Activated B cell treated with CpG ODN at 0.5 μM for 24 hours (primary cell): ENCODE data around the gene TRAPPC10. TPM values are rescaled to one million over a fixed set of nuclear protein-coding genes. Genes with fewer than 3 reads are reported as not detected.
A peak's percentile ranks its signal among the peaks of the same experiment; 100 is the strongest.

ENCODE experiments used
- ATAC-seq: fragments of 200-7000 bp; cut with Tn5 transposase; one replicate; pipeline ENCODE4 v1.10.0; 2021; ENCODE audit warnings: low read depth, mild to moderate bottlenecking, moderate library complexity
- CTCF ChIA-PET: fragments of 350-600 bp; sonication (Branson Sonifier 250); formaldehyde crosslinking; loops from one replicate; lab custom pipeline; 2021; ENCODE audit warnings: antibody characterized with exemption; lab: Charles Lee
- POLR2A ChIA-PET: fragments of 350-600 bp; sonication (Branson Sonifier 250); formaldehyde crosslinking; loops from one replicate; lab custom pipeline; 2021; ENCODE audit warnings: antibody characterized with exemption; lab: Charles Lee
- DNase-seq: peaks from one replicate; pipeline ENCODE4 v3.0.0; 2022
- H3K27ac Mint-ChIP-seq: one replicate; pipeline ENCODE4 v1.8.0; 2020; ENCODE audit warnings: mixed read lengths
- H3K27me3 Mint-ChIP-seq: one replicate; pipeline ENCODE4 v1.8.0; 2021; ENCODE audit warnings: mixed read lengths
- H3K36me3 Mint-ChIP-seq: one replicate; pipeline ENCODE4 v1.8.0; 2021; ENCODE audit warnings: low read depth, mixed read lengths
- H3K4me1 Mint-ChIP-seq: one replicate; pipeline ENCODE4 v1.8.0; 2021; ENCODE audit warnings: mixed read lengths
- H3K4me3 Mint-ChIP-seq: one replicate; pipeline ENCODE4 v1.8.0; 2020; ENCODE audit warnings: mild to moderate bottlenecking, mixed read lengths
- H3K9me3 Mint-ChIP-seq: one replicate; pipeline ENCODE4 v1.8.0; 2020; ENCODE audit warnings: mixed read lengths
- CTCF ChIP-seq: fragments of 200-600 bp; IDR thresholded peaks from one replicate; pipeline ENCODE4 v1.8.0; 2022; ENCODE audit warnings: antibody characterized with exemption, mild to moderate bottlenecking
- intact Hi-C: fragments of 100-400 bp; cut with micrococcal nuclease; formaldehyde crosslinking; loops from one replicate; pipeline ENCODE4 v1.15.1; 2024
- total RNA-seq: library from RNA; stranded (reverse); gene quantifications from 2 replicates; pipeline ENCODE4 v1.2.3, GENCODE V29; 2022

Gene TRAPPC10
- total RNA-seq, 1 donor from 2014 or later = 96.0 TPM

GRCh38 chr21:44082648-44083440, 70.7 kb downstream of the TRAPPC10 start:
- Mint-ChIP-seq H3K4me1 (peaks cover 27% of the 10 kb centered on the region), H3K9me3 (no peaks in the 10 kb centered on the region), H3K4me3 (no peak overlapping the region), H3K27ac (no peak overlapping the region), H3K36me3 (peaks cover 95% of the 10 kb centered on the region), H3K27me3 (no peaks in the 10 kb centered on the region)
- no peak for DNase-seq
- CTCF ChIA-PET = no interaction called here
- no peak for TF ChIP-seq CTCF
- ATAC-seq = no peak
- POLR2A ChIA-PET = no interaction called here
- intact Hi-C loops = no loop called here

- peaks cover 96% of the 10 kb centered on the region for H3K36me3 Mint-ChIP-seq
- H3K4me1 Mint-ChIP-seq = peaks cover 36% of the 10 kb centered on the region
- no peaks in the 10 kb centered on the region for H3K27me3 Mint-ChIP-seq
- CTCF ChIA-PET = interaction anchor here (0.6 kb wide), 1 partner anchor 10 kb away, joined by 3 read pairs; no protein-coding TSS in a partner anchor
- peak overlapping the region; percentile 65 for H3K27ac Mint-ChIP-seq
- DNase-seq (no peak), ATAC-seq (peak; percentile 31)
- H3K9me3 Mint-ChIP-seq = no peaks in the 10 kb centered on the region
- no peak overlapping the region for H3K4me3 Mint-ChIP-seq
- POLR2A ChIA-PET = no interaction called here
- TF ChIP-seq CTCF = no peak
- intact Hi-C loops = no loop called here
Observed at GRCh38 chr21:44083631-44084291, 71.7 kb downstream of the TRAPPC10 start.

- ChIA-PET POLR2A (no interaction called here), CTCF (interaction anchor here (0.6 kb wide), 1 partner anchor 9 kb away, joined by 3 read pairs; no protein-coding TSS in a partner anchor)
- no peaks in the 10 kb centered on the region for H3K27me3 Mint-ChIP-seq
- H3K36me3 Mint-ChIP-seq = peaks cover 97% of the 10 kb centered on the region
- ATAC-seq = no peak
- TF ChIP-seq CTCF = no peak
- no peaks in the 10 kb centered on the region for H3K9me3 Mint-ChIP-seq
- no peak overlapping the region for H3K4me3 Mint-ChIP-seq
- intact Hi-C loops = no loop called here
- DNase-seq = no peak
- peaks cover 44% of the 10 kb centered on the region for H3K4me1 Mint-ChIP-seq
- peak overlapping the region; percentile 18 for H3K27ac Mint-ChIP-seq
Observed at GRCh38 chr21:44084496-44085241, 72.6 kb downstream of the TRAPPC10 start.

GRCh38 chr21:44085491-44086321, 73.6 kb downstream of the TRAPPC10 start:
- H3K4me3 Mint-ChIP-seq = no peak overlapping the region
- H3K9me3 Mint-ChIP-seq = no peaks in the 10 kb centered on the region
- intact Hi-C loops = no loop called here
- peaks cover 47% of the 10 kb centered on the region for H3K4me1 Mint-ChIP-seq
- POLR2A ChIA-PET = no interaction called here
- TF ChIP-seq CTCF = no peak
- no peaks in the 10 kb centered on the region for H3K27me3 Mint-ChIP-seq
- peak overlapping the region; percentile 53 for H3K27ac Mint-ChIP-seq
- DNase-seq = no peak
- CTCF ChIA-PET = interaction anchor here (0.7 kb wide), 1 partner anchor 214 kb away, joined by 5 read pairs; no protein-coding TSS in a partner anchor
- peaks cover 95% of the 10 kb centered on the region for H3K36me3 Mint-ChIP-seq
- ATAC-seq = no peak
